Medulla oblongata (tissue), 1 donor: ENCODE results near the gene AGFG2.
"Not testable (repeated sequence)": the region's sequence is repeated elsewhere in the genome, so short reads cannot be mapped to it uniquely, and the experiment has no call there.

Source experiments
- DNase-seq: peaks from one replicate; pipeline ENCODE4 v3.0.0-alpha.2; 2015; ENCODE audit errors: extremely low spot score

The AGFG2 gene, protein sequence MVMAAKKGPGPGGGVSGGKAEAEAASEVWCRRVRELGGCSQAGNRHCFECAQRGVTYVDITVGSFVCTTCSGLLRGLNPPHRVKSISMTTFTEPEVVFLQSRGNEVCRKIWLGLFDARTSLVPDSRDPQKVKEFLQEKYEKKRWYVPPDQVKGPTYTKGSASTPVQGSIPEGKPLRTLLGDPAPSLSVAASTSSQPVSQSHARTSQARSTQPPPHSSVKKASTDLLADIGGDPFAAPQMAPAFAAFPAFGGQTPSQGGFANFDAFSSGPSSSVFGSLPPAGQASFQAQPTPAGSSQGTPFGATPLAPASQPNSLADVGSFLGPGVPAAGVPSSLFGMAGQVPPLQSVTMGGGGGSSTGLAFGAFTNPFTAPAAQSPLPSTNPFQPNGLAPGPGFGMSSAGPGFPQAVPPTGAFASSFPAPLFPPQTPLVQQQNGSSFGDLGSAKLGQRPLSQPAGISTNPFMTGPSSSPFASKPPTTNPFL

DNA sequence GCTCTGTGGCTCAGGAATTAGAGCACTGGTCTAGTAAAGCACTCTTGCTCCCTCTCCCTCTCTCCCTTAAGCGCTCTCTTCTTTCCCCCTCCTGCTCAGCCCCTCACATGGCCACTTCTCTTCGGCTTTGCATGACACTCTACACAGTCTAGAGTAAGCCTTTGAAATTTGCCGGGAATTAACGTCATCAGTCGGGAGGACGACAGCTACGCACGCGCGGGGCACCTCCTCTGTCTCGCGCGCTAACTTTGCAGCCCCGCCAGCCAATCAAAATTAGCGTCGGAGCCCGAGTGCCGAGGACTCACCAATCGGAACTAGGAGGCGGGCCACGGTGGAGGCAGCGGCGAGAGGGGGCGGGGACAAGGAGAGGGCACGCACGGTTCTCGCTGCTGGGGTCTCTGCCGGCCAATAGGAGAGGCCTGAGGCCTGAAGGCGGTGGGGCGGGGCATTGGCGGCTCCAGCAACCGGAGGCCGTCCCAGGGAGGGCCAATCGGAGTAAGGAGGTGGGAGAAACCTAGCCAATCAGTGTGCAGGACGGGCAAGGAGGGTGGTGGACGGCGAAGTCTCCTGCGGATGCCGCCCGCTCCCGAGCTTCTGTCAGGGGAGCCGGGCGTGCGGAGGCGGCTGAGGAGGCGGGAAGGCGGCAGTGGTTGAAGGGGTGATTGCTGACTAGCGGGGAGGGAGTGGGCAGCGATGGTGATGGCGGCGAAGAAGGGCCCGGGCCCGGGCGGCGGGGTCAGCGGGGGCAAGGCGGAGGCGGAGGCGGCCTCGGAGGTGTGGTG, at the start of gene AGFG2:
Gene AGFG2 (plus strand): TSS at position 550 of the 782 bp plus-strand sequence. CDS start 144 bp downstream, at position 694.
- DNase-seq = peak; percentile 100

DNA sequence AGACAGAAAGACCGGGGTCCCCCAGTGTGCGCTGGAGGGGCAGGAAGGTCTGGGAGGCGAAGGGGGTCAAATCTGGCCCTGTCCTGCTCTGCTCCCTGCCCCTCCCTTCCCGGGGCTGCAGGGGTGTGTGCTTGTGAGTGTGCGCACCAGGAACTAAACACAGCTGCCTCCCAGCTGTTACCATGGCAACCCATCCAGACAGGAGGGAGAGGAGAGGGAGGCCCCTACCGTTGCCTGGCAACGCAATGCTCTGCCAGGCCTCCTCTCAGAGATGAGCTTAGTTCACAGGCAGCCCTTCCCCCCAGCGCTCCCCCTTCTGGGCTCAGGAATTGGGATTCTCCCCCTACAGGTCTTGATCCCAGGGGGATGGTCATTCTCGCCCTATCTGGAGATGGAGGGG, 49.2 kb upstream of the AGFG2 start:
- peak; percentile 99 for DNase-seq

DNA sequence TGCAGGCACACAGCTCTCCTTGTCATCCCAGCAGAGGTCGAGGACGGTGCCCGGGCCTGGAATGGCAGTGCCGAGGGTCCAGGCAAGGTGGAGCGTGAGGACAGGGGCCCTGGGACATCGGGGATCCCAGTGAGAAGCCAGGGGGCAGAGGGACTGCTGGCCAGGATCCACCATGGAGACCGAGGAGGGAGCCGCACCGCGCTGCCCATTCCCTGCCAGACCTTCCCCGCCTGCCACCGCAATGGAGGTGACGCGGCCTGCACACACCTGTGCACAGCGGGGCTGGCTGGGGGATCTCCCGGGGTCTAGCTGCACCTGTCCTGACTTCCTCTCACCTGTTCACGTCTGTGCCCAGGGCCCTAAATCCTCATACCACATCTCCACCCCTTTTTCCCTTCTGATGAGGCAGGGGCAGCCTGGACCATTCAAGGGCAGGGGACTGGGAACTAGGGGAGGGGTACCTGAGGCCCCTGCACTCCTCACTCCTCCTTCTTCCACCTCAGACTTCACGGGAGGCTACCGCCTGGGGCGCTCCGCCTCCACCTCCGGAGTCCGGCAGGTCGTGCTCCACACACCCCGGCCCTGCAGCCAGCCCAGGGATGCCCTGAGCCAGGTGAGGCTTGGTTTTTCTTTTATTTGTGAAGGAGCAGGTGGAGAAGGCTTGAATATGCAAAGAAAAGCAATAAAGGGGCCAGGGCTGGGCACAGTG, 48.4 kb upstream of the AGFG2 start:
- no peak for DNase-seq

DNA sequence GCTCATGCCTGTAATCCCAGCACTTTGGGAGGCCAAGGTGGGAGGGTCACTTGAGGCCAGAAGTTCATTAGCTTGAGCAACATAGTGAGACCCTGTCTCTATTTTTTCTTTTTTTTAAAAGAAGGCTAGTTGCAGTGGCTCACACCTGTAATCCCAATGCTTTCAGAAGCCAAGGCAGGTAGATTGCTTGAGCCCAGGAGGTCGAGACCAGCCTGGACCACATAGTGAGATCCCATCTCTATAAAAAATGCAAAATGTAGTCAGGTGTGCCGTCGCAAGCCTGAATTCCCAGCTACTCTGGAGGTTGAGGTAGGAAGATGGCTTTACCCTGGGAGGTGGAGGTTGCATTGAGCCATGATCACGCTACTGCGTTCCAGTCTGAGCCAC, 47.8 kb upstream of the AGFG2 start:
- DNase-seq = no peak

DNA sequence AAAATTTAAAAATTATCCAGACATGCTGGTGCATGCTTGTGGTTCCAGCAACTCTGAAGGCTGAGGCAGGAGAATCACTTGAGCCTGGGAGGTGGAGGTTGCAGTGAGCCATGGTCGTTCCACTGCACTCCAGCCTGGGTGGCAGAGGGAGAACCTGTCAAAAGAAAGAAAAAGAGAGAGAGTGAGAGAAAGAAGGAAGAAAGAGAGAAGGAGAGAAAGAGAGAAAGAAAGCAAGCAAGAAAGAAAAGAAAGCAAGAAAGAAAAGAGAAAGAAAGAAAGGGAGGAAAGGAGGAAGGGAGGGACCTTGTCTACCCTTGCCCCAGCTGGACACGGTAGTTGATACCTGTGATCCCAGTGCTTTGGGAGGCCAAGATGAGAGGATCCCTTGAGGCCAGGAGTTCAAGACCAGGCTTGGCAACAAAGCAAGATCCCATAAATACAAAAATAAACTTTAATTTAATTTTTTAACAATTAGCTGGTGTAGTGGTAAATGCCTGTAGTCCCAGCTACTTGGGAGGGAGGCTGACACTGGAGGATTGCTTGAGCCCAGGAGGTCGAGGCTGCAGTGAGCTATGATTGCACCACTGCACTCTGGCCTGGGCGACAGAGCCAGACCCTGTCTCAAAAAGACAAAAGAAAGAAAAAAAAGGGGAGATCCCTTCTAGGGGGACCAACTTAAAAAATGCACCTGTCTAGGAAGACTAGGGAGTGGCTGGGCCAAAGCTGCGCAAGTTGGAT, 46.1 kb upstream of the AGFG2 start:
- DNase-seq = no peak

DNA sequence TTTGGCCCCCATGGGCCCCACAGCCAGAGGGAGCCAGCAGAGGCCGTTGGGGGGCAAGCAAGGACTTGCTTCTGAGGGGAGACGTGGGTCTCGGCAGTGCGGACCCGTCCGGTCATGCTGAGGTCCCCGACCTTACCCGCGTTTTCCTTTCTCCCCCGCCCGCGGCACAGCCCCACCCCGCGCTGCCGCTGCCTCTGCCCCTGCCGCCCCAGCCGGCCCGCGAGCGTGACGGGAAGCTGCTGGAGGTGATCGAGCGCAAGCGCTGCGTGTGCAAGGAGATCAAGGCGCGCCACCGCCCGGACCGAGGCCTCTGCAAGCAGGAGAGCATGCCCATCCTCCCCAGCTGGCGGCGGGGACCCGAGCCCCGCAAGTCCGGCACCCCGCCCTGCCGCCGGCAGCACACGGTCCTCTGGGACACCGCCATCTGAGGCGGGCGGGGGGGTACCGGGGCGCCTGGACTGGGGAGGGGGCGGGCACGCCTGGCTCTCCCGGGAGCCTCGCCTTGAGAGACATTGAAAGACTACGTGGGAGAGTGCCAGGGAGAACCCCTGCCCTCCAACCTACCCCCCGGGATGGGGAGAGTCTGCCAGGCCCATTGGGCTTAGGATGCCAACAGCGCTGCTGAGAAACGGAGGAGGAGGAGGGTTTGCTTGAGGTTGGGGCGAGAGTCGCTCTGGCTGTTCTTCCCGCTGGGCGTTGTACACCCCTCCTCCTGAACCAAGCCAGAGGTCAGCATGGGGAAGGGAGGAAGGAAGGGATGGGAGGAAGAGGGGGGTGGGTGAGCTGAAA, 45.3 kb upstream of the AGFG2 start:
- peak; percentile 76 for DNase-seq

DNA sequence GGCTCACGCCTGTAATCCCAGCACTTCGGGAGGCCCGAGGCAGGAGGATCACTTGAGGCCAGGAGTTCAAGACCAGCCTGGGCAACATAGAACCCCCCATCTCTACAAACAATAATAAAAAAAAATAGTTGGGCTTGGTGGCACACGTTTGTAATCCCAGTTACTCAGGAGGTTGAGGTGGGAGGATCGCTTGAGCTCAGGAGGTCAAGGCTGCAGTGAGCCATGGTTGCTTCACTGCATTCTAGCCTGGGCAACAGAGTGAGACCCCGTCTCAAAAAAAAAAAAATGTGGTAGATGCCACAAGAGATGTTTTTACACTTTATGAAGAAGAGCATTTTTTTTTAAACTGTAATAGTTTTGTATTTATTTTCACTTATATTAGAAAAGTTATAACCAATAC, 42.5 kb upstream of the AGFG2 start:
- DNase-seq = no peak

DNA sequence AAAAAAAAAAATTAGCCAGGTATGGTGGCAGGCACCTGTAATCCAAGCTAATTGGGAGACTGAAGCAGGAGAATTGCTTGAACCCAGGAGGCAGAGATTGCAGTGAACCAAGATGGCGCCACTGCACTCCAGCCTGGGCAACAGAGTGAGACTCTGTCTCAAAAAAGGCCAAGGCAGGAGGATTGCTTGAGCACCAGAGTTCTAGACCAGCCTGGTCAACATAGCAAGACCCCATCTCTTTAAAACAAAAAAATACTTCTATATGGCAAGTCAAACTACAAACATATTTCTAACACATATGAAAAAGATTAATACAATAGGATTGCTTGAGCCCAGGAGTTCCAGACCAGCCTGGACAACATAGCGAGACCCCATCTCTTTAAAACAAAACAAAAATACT, 38.3 kb upstream of the AGFG2 start:
- not testable (repeated sequence) for DNase-seq

DNA sequence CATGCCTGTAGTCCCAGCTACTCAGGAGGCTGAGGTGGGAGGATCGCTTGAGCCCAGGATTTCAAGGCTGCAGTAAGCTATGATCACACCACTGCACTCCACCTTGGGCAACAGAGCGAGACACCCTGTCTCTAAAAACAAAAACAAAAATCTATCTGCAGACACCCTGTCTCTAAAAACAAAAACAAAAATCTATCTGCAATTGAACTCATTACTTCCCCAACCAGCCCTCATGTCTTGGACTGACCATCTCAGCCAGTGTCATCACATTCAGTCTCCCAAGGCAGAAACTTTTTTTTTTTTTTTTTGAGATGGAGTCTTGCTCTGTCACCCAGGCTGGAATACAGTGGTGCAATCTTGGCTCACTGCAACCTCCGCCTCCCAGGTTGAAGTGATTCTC, 35.0 kb upstream of the AGFG2 start:
- not testable (repeated sequence) for DNase-seq

DNA sequence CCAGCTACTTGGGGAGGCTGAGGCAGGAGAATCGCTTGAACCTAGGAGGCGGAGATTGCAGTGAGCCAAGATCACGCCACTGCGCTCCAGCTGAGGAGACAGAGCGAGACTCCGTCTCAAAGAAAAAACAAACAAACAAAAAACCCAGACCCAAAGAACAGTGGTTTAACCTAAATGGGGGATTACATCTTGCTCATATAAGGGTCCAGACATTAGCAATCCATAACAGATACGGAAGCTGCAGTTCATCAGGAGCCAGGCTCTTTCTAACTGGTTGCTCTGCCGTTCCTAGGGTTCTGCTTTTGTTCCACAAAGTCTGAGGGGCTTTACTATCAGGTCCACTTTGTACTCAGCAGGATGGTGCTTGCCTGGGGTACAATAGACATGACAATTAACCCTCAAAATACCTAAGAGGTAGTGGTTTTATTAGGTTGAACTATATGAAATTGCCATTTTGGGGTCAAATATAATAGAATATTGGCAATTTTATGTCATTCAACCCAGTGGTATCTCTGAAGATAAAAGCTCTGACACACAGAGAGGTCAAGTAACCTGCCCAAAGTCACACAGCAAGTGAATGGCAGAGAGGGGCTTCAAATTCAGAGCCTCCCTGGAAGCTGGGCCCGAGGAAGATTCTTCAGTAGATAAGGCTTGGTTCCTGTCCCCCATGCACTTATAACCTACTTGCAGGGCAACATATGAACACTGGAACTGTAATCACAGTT, 34.0 kb upstream of the AGFG2 start:
- no peak for DNase-seq

DNA sequence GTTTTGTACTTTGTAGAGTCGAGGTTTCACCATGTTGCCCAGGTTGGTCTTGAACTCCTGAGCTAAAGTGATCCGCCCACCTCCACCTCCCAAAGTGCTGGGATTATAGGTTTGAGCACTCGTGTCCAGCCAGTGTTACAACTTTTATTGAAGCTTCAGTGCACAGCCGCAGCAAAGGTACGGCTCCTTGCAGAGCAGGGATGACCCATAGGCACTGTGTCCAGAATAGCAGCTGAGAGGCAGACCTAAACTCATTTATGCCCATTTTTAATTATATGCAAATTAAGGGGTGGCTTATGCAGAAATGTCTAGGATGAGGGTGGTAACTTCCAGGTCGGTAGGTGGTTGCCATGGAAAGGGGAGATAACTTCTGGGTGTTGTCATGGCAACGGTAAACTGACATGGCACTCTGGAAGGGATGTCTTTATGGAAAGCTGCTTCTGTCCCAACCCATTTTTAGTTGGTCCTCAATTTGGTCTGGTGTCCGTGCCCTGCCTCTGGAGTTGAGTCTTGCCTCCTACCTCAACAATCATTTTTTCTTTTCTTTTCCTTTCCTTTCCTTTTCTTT, 32.6 kb upstream of the AGFG2 start:
- no peak for DNase-seq

DNA sequence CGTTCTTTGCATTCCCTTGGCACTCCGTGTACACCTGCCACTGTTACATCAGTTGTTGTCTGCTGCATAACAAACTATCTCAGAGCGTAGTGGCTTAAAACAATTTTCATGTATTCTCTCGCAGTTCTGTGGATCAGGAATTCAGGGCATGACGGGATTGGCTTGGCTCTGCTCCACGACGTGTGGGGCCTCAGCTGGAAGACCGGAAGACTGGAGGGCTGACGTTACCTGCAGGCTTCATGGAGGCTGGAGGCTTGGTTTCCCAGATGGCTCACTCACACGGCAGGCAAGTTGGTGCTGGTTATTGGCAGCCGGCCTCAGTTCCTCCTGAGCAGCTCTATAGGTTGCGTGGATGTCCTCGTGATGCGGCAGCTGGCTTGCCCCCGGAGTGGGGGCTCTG, 29.8 kb upstream of the AGFG2 start:
- no peak for DNase-seq

DNA sequence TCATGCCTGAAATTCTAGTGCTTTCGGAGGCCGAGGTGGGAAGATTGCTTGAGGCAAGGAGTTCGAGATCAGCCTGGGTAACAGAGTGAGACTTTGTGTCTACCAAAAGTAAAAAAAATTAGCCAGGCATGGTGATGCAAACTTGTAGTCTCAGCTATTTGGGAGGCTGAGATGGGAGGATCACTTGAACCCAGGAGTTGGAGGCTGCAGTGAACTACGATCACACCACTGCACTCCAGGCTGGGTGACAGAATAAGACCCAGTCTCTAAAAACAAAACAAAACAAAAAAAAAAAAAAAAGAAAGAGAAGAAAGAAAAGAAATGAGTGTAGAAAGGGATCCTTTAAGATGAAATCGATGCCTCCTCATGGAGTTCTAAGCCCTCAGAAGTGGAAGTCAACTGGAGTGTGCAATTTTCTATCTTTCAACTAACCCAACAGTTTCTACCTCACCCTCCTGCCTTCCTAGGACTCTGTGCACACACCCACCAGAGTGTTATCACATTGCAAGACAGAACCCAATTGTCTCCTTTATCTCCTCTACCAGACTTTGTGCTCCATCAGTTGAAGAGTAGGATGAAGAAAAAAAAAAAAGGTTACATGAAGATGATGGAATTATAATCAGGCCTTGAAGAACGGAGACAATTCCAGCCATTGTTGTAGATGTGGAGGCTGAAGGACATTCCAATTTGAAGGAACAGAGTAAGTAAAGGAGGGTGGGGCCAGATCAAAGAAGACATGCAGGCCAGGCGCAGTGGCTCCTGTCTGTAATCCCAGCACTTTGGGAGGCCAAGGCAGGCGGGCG, 28.4 kb upstream of the AGFG2 start:
- no peak for DNase-seq

DNA sequence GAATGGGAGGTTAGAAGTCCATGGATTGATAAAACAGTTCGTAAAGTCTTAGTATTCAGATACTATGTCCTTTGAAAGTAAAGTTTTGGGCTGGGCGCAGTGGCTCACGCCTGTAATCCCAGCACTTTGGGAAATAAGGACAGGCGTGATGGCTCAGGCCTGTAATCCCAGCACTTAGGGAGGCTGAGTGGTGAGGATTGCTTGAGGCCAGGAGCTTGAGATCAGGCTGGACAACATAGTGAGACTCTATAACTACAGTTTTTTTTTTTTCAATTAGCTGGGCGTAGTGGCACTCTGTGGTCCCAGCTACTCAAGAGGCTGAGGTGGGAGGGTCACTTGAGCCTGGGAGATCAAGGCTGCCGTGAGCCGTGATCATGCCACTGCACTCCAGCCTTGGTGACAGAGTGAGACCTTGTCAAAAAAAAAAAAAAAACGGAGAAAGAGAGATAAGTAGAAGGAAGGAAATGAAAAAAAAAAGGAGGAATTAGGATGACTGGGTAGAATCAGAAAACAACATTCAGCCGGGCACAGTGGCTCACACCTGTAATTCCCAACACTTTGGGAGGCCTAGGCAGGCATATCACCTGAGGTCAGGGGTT, 25.7 kb upstream of the AGFG2 start:
- DNase-seq = no peak

DNA sequence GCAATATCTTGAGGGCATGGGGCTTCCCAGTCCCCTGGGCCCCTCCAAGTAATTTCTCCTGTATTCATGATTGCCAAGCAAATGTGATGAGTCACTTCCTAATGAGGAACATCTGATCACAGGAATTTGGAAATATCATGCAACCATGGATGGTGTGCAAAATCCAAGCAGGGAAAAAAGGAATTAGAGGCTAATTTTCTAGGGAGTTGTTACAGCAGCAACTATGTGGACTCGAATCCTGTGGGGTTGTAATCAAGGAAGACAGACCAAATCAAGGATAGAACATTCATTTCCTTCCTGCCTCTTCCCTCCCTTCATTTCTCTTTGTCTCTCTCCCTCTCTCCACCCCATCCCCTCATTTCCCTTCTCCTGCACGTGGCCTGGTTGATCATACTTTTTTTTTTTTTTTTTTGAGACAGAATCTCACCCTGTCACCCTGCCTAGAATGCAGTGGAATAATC, 23.9 kb upstream of the AGFG2 start:
- no peak for DNase-seq

DNA sequence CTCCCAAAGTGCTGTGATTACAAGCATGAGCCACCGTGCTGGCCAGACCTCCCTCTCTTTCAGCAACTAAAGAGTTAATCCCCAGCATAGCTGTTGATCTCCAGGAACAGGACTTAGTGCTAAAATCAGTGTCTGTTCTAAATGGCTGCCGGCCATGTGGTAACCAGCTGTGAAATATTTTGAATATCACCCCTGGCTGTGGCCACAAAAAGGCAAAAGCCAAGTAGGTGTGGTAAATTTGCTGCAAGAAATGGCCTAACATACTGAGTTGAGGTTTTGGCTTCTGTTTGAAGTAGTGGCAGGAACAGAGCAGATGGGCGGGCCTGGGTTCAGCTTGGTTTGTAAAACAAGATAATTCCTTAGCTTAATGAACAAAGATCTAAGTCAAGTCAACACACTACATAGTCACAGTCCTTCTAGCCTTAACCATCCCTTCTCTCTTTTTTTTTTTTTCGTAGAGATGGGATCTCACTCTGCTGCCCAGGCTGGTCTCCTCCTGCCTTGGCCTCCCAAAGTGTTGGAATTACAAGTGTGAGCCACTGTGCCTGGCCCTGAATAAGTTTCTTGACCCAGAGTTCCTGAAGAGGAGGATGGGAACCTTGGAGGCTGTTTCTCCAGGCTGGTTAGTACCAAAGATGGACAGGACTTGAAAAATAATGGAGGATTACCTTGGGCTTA, 22.7 kb upstream of the AGFG2 start:
- DNase-seq = no peak

DNA sequence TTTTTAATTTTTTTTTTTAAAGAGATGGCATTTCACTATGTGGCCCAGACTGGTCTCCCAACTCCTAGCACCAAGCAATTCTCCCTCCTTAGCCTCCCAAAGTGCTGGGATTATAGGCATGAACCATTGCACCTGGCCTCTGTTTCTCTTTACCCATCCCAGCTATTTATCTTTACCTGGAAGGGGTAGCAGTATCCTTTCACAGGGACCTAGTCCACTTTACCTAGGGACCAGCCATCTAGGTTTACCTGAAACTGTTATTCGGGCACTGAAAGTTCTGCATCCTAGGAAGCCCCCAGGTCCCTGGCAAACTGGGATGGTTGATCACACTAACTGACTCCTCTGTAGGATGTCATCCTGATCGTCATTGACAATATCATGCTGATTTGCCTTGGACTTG, 21.7 kb upstream of the AGFG2 start:
- DNase-seq = no peak

DNA sequence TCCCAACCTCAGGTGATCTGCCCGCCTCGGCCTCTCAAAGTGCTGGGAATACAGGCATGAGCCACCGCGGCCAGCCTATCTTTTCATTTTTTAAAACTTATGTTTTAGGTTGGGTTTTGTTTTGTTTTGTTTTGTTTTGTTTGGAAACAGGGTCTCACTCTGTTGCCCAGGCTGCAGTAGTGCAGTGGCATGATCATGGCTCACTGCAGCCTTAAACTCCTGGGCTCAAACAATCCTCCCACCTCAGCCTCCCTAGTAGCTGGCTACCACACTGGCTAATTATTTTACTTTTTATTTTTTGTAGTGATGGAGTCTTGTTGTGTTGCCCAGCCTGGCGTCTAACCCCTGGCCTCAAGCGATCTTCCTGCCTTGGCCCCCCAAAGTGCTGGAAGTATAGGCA, 19.4 kb upstream of the AGFG2 start:
- no peak for DNase-seq
